ENCODE data around the gene TWIST2.

The TWIST2 gene

DNA sequence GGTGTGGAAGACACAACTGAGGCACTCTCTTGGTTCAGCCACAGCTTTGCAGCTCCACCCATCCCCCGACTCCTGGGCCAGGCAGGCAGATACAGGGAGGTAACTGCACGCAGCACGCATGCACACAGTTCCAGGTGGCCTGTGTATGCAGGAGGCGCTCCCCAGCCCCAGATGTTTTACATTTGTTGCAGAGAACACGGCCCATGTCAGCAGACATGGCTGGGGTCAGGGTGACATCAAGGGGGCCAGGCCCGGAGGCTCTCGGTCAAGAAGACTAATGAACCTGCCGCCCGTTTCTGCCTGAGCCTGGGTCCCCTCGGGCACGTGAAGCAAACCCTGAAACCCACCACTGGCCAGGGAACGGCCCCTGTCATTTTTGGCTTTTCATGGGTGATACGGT is 57.3 kb downstream of the TWIST2 start:
- DNase-seq (ENCODE audit: low spot score), result no peak

DNA sequence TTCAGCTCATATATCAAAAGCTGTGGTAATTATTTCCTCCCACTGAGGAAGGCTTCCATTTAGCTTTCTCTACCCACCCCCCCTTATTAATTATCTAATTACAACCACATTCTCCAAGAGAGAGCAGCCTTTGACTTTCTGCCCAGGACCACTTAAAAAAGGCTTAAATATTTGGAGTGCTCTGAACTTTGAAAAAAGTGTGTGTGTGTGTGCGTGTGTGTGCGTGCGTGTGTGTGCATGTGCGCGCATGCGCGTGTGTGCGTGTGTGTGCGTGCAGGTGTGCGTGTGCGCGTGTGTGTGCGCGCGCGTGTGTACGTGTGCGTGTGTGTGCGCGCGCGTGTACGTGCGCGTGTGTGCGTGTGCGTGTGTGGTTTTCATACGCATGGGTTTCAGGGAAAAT is 57.8 kb downstream of the TWIST2 start:
- no peak for DNase-seq (ENCODE audit: low spot score)

DNA sequence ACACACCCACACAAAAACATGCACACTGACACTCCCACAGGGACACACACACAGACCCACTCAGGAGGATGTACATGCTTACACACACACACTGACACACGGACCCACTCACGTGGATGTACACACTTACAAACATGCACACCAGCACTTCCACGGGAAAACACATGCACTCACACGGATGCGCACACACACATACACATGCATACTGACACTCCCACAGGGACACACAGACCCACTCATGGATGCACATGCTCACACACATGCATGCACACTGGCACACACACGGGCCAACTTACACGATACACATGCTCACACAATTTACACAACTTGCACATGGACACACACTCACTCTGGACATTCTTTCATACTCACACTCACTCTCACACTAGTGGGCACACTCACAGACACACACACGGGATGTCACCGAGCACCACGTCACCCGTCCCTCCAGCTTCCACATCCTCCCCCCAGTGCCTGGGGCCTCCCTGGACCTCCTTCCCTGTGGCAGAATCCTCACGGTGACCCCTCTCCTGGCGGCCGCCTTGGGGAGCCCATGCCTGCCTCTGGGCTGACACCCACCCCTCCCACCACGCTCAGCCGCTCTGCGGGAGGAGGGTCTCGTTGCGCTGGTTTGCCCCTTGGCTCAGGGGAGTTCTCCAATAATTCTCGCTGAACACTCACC is 58.5 kb downstream of the TWIST2 start:
- DNase-seq (ENCODE audit: low spot score), result no peak

DNA sequence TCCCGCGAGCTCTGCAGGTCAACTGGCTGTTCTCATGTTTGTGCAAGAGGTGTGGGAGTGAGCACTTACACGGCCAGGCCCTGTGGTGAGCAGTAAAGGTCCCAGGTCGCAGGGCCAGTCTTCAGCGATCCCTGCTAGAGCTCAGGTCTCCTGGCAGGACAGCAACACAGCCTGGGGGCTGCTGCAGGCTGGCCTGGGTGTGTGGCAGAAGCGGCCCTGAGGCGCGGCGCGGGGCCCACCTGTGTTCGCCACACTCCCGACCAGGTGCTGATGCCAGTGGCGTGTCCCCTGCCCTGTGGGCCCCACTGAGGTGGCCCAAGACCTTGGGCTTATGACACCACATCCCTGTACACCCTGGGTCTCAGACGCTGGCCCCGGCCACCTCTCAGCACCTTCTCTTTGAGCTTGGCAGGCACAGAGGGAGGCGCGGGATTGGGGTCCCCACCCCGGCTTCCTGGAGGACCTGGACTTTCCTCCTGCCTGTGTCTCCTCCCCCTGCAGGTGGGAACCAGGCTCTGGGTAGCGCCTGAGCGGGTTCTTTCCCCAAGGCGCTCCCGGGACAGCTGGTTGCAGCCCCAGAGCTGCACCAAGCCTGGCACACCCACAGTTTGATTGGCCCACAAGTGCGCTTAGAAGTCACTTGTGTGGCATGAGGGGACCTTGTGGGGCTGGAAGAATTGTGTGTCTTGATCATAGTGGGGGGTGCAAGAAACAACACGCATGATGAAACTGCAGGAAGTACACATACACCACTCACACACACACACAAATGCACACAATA is 59.2 kb downstream of the TWIST2 start:
- no peak for DNase-seq (ENCODE audit: low spot score)

- no peak for DNase-seq (ENCODE audit: low spot score)
These were observed 59.9 kb downstream of the TWIST2 start for GRCh38 chr2:238907717-238908173.

GRCh38 chr2:238908960-238909951 is 61.4 kb downstream of the TWIST2 start:
- no peak for DNase-seq (ENCODE audit: low spot score)

- DNase-seq (ENCODE audit: low spot score), result no peak
These were observed 63.0 kb downstream of the TWIST2 start for GRCh38 chr2:238910751-238911351.

GRCh38 chr2:238911376-238912227 is 63.7 kb downstream of the TWIST2 start:
- no peak for DNase-seq (ENCODE audit: low spot score)

- no peak for DNase-seq (ENCODE audit: low spot score)
These were observed 64.5 kb downstream of the TWIST2 start for GRCh38 chr2:238912228-238912915.

- DNase-seq (ENCODE audit: low spot score), result no peak
These were observed 65.3 kb downstream of the TWIST2 start for GRCh38 chr2:238912916-238913875.

- DNase-seq (ENCODE audit: low spot score), result no peak
These were observed 66.2 kb downstream of the TWIST2 start for GRCh38 chr2:238913931-238914647.

- DNase-seq (ENCODE audit: low spot score), result no peak
These were observed 66.7 kb downstream of the TWIST2 start for GRCh38 chr2:238914648-238915015.

- no peak for DNase-seq (ENCODE audit: low spot score)
These were observed 67.3 kb downstream of the TWIST2 start for GRCh38 chr2:238915196-238915595.

DNA sequence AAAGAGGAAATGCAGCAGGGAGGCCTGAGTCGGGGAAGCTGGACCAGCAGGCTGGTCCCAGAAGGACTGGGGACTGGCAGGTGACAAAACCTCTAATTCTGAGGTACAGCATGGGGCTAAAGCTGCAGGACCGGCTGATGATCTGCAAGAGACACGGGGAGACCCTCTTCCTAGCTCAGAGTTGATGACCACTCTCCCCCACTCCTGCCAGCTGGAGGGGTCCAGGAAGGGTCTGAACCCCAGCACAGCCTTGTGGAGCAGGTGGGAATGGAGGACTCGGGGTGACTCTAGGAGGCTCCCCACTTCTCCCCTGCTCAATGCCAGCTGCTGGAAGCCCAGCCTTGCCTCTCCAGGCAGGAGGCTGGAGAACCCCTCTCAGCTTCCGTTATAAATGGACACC is 67.7 kb downstream of the TWIST2 start:
- no peak for DNase-seq (ENCODE audit: low spot score)

GRCh38 chr2:238916176-238916874 is 68.4 kb downstream of the TWIST2 start:
- no peak for DNase-seq (ENCODE audit: low spot score)

GRCh38 chr2:238916875-238917590 is 69.1 kb downstream of the TWIST2 start:
- no peak for DNase-seq (ENCODE audit: low spot score)

DNA sequence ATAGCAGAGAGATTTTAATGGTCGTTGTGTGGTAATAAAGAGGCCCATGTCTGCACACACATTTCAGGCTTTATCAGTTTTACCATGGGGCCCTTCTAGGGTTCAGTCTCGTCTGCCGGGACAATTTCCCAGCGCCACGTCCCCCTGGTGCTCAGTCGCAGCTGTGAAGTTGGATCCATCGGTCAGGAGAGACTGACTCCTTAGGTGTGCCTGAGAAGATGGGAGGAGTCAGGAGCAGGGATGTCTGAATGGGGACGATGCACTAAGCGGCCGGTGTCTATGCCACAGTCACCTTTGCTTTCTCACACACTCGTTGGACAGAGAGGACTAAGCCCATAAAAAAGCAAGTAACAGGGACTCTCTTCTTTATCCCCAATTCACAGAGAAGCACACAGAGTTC is 71.4 kb downstream of the TWIST2 start:
- no peak for DNase-seq (ENCODE audit: low spot score)

All from germinal center (tissue), 1 donor.